Measurements from ENCODE around the gene KAT6B.

KAT6B gene

GRCh38 chr10:75058161-75058560, 231.8 kb downstream of the KAT6B start:
- in situ Hi-C loops (cut with MboI; ENCODE audit: low sequenced_read_pairs), result no loop called here

GRCh38 chr10:75061709-75062505, 235.5 kb downstream of the KAT6B start:
- in situ Hi-C loops (cut with MboI; ENCODE audit: low sequenced_read_pairs), result no loop called here

GRCh38 chr10:75062506-75063299, 236.3 kb downstream of the KAT6B start:
- in situ Hi-C loops (cut with MboI; ENCODE audit: low sequenced_read_pairs), result no loop called here

DNA sequence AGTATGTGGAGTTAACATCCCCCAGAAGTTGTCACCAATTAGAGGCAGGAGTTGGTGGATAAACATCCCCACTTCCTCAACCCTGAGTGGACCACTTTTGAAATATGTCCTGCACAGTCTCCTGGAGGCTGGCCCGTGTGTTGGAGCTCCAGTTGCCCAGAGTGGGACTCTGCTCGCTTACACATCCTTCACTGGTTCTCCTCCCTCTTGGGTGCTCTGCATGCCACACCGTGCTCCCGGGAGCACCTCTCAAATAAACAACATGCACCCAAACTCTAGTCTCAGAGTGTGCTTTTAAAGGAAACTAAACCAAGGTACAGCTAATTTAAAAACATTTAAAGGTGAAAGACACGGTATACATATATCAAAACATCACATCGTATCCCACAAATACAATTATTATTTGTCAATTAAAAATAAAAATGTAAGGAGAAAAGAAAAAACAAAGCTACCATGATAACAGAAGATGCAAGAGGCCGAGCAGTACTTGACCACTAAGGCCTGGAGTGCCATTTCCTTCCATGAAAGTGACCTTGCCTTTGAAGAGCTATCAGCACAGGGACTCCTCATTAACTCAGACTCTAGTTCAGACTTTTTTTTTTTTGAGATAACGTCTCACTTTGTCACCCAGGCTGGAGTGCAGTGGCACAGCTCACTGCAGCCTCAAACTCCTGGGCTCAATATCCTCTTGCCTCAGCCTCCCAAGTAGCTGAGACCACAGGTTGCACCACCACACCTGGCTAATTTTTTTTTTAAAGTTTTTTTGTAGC, 237.2 kb downstream of the KAT6B start:
- in situ Hi-C loops (cut with MboI; ENCODE audit: low sequenced_read_pairs), result no loop called here

DNA sequence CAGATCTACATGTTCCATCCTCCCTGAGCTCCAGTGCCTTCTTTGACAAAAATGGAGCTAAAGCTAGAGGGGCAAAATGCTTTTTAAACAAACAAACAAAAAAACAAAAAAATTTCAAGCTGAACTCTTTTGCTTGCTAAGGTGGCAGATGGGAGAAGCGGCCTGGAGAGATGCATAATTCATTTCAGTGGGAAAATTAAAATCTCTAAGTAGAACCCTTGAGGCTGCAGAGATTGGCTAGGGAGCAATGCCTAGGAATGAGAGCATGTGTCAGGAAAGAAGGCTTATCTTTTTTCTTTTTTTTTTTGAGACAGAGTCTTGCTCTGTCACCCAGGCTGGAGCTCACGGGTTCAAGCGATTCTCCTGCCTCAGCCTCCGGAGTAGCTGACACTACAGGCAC, 238.7 kb downstream of the KAT6B start:
- in situ Hi-C loops (cut with MboI; ENCODE audit: low sequenced_read_pairs), result no loop called here

DNA sequence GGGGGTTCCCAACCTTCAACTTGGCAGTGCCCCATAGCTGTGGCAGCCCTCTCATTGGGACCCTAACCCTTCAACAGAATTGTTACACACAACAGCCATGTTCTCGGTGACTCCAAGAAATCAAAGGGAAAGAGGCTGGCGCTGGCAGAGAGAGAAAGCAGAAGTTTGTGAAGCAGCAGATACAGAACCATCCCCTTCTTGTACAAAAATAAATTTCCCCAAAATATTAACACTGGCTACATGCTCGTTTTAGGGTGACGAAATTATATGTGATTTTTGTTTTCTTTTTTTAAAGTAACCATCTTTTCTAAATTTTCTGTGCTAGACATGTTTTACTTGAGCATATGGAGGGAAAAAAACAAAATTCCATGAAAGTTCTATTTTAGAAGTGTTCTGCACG, 239.9 kb downstream of the KAT6B start:
- in situ Hi-C loops (cut with MboI; ENCODE audit: low sequenced_read_pairs), result no loop called here

DNA sequence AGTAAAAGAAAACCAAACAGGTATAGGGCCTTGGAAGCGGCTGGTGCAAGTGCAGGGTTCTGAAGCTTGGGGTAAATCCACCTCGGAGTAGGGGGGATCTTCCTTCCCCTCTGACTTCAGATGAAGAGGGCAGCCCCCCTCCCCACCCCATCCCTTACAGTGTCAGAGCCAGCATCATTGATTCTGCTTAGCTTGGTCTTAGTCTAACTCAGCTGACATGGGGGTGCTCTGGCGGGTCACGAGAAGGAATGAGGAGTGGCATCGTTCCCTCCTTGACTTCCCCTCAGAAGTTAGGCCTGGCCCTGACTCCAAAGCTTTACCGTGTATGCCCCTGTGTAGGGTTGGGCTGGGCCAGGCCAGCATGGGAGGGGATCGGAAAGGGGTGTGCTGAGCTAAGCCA, 240.9 kb downstream of the KAT6B start:
- in situ Hi-C loops (cut with MboI; ENCODE audit: low sequenced_read_pairs), result no loop called here

DNA sequence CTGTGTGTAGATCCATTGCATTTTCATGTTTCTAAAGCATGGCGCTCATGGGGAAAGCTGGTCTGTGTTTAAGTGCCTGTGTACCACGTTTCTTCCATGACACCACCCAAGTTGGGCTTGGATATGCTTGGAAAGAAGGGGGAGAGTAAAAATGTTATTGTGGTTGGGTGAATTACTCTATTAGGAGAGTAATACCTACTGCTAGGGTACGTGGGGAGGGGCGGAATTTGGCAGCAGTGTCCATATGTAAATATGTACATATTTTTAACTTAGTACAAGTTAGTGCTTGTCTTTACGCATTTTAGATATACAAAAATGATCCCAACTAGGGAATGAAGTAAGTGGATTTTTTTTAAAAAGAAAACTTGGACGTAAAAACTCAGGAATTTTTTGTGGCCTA, 242.1 kb downstream of the KAT6B start:
- in situ Hi-C loops (cut with MboI; ENCODE audit: low sequenced_read_pairs), result no loop called here

DNA sequence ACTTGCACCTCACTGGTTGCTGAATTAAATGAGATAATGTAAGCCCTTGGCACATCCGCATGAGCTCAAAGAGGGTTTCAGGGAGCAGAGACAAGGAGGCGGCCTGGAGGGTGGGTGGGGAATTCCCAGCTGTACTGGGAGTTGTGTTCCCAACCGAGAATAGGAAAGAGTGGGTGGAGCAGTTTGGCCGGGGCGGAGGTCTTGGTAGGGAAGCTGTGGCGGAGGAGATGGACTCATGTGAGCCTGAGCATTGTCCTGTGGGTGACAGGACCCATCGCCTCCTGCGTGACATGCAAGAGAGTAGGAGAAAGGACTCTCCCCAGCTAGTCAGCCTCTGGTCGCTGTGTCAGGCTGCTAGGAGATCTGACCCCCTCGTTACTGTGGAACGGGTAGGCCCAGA, 244.1 kb downstream of the KAT6B start:
- in situ Hi-C loops (cut with MboI; ENCODE audit: low sequenced_read_pairs), result no loop called here

DNA sequence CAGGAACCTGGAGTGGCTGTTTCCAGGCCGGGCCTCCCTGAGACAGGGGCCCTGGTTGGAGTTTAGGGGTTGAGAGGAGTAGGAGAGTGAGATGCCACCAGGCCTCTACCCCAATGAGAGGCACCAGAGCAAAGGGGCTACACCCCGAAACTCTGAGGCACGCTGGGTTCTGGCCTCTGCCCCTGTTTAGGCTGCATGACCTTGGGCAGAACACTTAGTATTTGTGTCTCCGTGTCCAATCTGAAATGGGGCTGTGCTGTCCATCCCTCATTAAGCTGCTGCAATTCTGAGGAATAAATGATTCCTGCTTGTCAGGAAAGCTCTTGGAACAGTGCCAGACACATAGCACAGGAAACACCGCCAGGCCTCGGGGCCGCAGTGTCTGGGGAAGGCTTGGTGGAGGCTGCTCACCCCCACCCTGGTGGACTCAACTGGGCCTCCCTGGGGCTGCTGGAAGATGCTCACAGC, 244.6 kb downstream of the KAT6B start:
- in situ Hi-C loops (cut with MboI; ENCODE audit: low sequenced_read_pairs), result no loop called here

DNA sequence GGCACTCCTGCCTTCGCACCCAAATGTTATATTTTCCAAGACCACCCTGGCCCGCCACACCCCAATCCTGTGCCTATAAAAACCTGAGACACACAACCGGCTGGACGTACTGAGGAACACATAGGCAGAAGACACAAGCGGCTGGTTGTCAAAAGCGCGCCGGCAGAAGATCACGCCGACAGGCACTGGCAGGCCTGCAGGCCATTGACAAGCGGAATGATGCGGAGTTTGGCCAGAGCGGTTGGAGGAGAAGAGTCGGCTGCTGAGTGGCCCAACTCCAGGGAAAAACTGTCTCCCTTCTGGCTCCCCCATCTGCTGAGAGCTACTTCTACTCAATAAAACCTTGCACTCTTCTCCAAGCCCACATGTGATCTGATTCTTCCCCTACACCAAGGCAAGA, 245.4 kb downstream of the KAT6B start:
- in situ Hi-C loops (cut with MboI; ENCODE audit: low sequenced_read_pairs), result no loop called here

DNA sequence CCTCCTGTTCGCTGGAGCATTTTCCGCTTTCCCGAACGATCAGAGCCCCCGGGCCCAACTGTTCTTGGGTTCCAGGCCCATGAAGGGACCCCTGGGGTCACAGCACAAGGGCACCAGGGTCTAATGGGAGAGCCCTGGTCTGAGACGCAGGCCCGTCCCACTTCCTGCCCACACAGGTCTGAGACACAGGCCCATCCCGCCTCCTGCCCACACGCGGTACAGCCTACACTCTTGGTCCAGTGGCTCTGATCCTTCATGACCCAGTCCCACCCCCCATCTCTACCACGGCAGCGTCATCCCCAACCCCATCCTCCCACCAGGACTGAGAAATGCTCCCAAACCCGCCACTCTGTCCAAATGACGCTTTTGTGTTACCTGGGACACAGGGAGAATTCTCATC, 246.3 kb downstream of the KAT6B start:
- in situ Hi-C loops (cut with MboI; ENCODE audit: low sequenced_read_pairs), result no loop called here

- in situ Hi-C loops (cut with MboI; ENCODE audit: low sequenced_read_pairs), result no loop called here
These were observed 247.0 kb downstream of the KAT6B start for GRCh38 chr10:75073442-75073841.

DNA sequence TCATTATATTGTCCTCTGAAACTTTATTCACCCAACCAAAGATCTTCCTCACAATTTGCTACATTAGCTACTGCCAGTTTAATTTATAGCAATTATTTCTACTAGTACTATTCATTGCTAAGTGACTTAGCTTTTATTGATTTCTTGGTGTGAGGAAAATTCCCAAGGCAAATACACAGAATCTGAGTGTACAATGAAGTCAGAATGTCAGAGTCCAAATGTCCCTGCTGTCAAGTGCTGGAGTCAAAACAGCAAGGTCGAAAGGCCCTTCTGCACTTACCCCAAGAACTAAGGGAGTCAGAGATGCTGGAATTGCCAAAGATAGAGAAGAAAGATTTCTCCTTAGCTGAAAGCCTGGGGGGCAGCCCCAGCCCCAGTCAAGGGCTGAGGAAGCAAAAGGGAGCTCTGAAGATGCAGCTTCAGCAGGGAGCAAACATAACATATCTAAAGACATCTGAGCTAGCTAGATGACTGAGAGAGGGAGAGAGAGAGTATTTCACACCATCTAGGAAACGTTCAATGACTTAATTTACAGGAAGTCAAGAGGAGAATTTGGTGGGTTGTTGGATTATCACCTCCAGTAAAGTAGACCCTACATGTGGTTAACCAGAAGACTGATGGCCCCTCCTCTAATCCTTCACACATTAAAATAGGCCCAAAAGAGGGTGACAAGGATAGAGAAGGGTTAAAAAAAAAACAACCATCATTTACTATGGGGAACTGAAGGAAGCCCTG, 248.5 kb downstream of the KAT6B start:
- in situ Hi-C loops (cut with MboI; ENCODE audit: low sequenced_read_pairs), result no loop called here

DNA sequence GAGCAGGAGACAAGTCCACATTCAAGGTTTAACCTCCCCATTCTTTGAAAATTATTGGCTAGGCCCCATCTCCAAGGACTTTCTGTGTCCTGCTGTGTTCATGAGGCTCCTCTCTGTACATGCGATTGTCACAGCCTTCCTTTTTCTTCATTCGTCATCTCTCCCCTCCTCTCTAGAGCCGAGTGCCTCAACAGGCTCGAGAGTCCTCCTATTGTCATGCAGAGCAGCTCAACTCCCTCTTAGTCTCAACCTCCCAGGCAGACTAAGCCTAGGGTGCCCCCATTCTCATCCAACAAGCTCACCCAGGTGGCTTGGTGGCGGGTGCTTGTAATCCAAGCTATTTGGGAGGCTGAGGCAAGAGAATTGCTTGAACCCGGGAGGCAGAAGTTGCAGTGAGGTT, 249.9 kb downstream of the KAT6B start:
- in situ Hi-C loops (cut with MboI; ENCODE audit: low sequenced_read_pairs), result no loop called here

- in situ Hi-C loops (cut with MboI; ENCODE audit: low sequenced_read_pairs), result no loop called here
These were observed 253.2 kb downstream of the KAT6B start for GRCh38 chr10:75079436-75080083.

DNA sequence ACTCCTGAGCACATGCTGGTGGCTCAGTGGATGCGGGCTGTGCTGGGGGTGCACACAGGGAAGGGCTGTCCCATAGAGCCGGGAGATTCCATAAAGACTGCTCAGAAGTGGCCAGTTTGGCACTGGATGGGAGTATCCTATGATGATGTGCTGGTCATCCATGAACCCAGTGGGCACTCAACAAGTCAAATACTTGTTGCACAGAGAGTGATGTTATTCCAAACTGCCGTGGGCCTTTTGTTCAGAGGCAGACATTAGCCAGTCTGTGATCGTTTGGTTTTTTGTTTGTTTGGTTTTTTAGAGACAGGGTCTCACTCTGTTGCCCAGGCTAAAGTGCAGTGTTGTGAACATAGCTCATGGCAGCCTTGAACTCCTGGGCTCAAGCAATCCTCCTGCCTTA, 254.2 kb downstream of the KAT6B start:
- in situ Hi-C loops (cut with MboI; ENCODE audit: low sequenced_read_pairs), result no loop called here

DNA sequence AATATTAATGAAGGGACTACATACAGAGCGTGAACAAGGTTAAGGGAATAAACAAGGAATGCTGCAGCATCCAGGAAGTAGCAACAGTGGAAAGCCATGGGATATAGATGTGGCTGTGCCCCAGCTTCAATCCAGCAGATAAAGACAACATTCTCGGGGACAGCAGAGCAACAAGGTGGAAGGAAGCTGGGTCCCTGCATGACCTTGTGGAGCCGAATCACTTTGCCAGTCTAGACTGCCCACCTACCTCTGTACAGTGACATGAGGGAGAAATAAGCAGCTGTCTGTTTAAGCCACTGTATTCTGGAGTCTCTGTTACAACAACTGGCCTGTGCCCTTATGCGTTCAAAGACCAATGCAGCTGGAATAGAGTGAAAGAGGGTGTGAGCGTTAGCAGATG, 255.0 kb downstream of the KAT6B start:
- in situ Hi-C loops (cut with MboI; ENCODE audit: low sequenced_read_pairs), result no loop called here
